Nephron progenitor cell (in vitro differentiated cells): Measurements from ENCODE around the gene KATNB1.
"Not testable (repeated sequence)": the region's sequence is repeated elsewhere in the genome, so short reads cannot be mapped to it uniquely, and the experiment has no call there.

Experiments used
- DNase-seq: peaks from one replicate; pipeline ENCODE4 v3.0.0; 2021
- H3K27ac Mint-ChIP-seq: 2 replicates; pipeline ENCODE4 v1.8.0; 2021; ENCODE audit warnings: mild to moderate bottlenecking, moderate library complexity, mixed read lengths
- H3K27me3 Mint-ChIP-seq: 2 replicates; pipeline ENCODE4 v1.8.0; 2021; ENCODE audit warnings: mild to moderate bottlenecking, low read depth, mixed read lengths; ENCODE audit not compliant: poor library complexity
- H3K36me3 Mint-ChIP-seq: 2 replicates; pipeline ENCODE4 v1.8.0; 2021; ENCODE audit warnings: low read depth, mixed read lengths
- H3K4me1 Mint-ChIP-seq: 2 replicates; pipeline ENCODE4 v1.8.0; 2021; ENCODE audit warnings: mixed read lengths
- H3K4me3 Mint-ChIP-seq: 2 replicates; pipeline ENCODE4 v1.8.0; 2021; ENCODE audit warnings: mild to moderate bottlenecking, moderate library complexity, mixed read lengths
- H3K9me3 Mint-ChIP-seq: 2 replicates; pipeline ENCODE4 v1.8.0; 2021; ENCODE audit warnings: mild to moderate bottlenecking, moderate library complexity, mixed read lengths
- CTCF ChIP-seq: fragments of 200-600 bp; sonication (generic); IDR thresholded peaks from 2 replicates; pipeline ENCODE4 v1.5.0; 2021; ENCODE audit warnings: antibody characterized with exemption

Gene KATNB1

DNA sequence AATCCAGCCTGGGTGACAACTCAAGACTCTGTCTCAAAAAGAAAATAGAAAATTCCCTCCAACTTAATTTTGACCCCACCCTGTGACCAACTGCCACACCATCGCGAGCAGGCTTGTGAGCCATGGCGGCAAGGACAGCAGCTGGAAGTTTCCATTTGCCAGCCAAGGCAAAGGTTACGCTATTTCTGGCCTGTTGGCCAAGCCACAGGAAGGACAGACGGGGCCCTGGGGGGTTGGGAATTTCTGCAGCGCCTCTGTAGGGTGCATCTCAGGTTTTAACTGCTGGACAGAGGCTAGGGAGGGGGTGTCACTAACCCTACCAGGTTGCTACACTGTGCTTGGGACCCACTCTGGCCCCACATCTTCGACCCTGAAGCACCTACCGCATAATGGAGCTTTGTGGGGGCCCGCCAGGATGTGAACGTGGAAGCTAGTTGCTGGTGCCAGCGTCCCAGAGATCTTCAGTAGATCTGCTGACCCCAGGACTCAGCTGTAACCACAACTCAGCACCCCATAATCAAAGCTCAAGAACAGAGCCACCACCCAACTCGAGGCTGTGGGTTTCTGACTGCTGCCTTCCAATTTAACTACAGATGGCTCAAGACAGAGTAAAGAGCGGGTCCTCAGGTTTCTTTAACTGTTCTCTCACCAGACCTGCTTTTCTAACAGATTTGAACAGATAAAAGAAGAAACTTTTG is 55.8 kb downstream of the KATNB1 start:
- H3K4me3 Mint-ChIP-seq: no peak overlapping the region
- TF ChIP-seq CTCF: no peak
- no peaks in the 10 kb centered on the region for H3K9me3 Mint-ChIP-seq
- no peak overlapping the region for H3K27ac Mint-ChIP-seq
- no peak for DNase-seq
- H3K36me3 Mint-ChIP-seq: peaks cover 5% of the 10 kb centered on the region
- H3K27me3 Mint-ChIP-seq: peaks cover 9% of the 10 kb centered on the region
- peaks cover 9% of the 10 kb centered on the region for H3K4me1 Mint-ChIP-seq

- H3K36me3 Mint-ChIP-seq: peaks cover 5% of the 10 kb centered on the region
- no peak overlapping the region for H3K27ac Mint-ChIP-seq
- H3K27me3 Mint-ChIP-seq: peaks cover 13% of the 10 kb centered on the region
- H3K4me1 Mint-ChIP-seq: peaks cover 11% of the 10 kb centered on the region
- H3K9me3 Mint-ChIP-seq: no peaks in the 10 kb centered on the region
- H3K4me3 Mint-ChIP-seq: no peak overlapping the region
- no peak for TF ChIP-seq CTCF
- no peak for DNase-seq
Measured at GRCh38 chr16:57791893-57792461, 56.4 kb downstream of the KATNB1 start.

DNA sequence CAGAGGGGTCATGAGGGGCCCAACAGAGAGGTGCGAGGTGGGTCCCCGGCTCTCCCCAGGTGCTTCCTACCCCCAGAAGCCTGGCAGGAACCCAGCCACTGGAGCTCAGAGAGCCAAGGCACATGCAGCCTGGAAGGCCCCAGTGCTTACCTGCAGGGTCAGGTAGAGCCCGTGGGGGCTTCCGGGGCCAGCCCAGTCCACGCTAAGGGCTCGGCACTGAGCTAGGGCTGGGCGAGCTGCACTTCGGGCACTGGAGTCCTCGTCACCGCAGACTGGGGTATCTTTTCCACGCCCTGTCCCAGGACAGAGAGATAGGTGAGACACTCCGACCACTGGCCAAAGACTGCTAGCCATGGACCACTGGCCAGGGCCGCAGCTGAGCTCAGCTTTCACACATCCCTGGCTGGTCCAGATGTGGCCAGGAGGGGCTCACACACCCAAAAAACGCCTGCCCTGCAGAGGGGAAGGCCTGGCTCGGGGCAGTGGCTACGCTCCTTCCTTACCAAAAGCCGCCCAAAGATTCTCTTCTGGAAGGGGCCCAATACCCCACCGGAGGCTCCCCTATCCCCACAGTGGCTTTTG is 59.4 kb downstream of the KATNB1 start:
- Mint-ChIP-seq H3K9me3 (no peaks in the 10 kb centered on the region), H3K27ac (no peak overlapping the region), H3K27me3 (peaks cover 36% of the 10 kb centered on the region), H3K36me3 (no peaks in the 10 kb centered on the region), H3K4me3 (no peak overlapping the region), H3K4me1 (peaks cover 36% of the 10 kb centered on the region)
- TF ChIP-seq CTCF: no peak
- DNase-seq: no peak

- Mint-ChIP-seq H3K4me3 (no peak overlapping the region), H3K36me3 (no peaks in the 10 kb centered on the region), H3K4me1 (peaks cover 41% of the 10 kb centered on the region), H3K27me3 (peaks cover 42% of the 10 kb centered on the region), H3K9me3 (no peaks in the 10 kb centered on the region), H3K27ac (no peak overlapping the region)
- peak; percentile 41 for DNase-seq
- TF ChIP-seq CTCF: peak; percentile 46
Measured at GRCh38 chr16:57795431-57795878, 59.9 kb downstream of the KATNB1 start.

- not testable (repeated sequence) for DNase-seq, H3K27ac Mint-ChIP-seq, H3K9me3 Mint-ChIP-seq, H3K4me3 Mint-ChIP-seq, H3K36me3 Mint-ChIP-seq
- H3K4me1 Mint-ChIP-seq: peaks cover 46% of the 10 kb centered on the region
- peaks cover 46% of the 10 kb centered on the region for H3K27me3 Mint-ChIP-seq
Measured at GRCh38 chr16:57796014-57796413, 60.4 kb downstream of the KATNB1 start.

- no peaks in the 10 kb centered on the region for H3K36me3 Mint-ChIP-seq
- H3K9me3 Mint-ChIP-seq: no peaks in the 10 kb centered on the region
- H3K4me1 Mint-ChIP-seq: peaks cover 49% of the 10 kb centered on the region
- H3K4me3 Mint-ChIP-seq: no peak overlapping the region
- H3K27me3 Mint-ChIP-seq: peaks cover 44% of the 10 kb centered on the region
- DNase-seq: no peak
- no peak overlapping the region for H3K27ac Mint-ChIP-seq
- no peak for TF ChIP-seq CTCF
Measured at GRCh38 chr16:57797216-57797525, 61.6 kb downstream of the KATNB1 start.
